ENCODE measurements around the gene PLCD4.

PLCD4 gene

GRCh38 chr2:218664653-218665052, 57.0 kb downstream of the PLCD4 start:
- no peak for DNase-seq (ENCODE audit: low spot score)

DNA sequence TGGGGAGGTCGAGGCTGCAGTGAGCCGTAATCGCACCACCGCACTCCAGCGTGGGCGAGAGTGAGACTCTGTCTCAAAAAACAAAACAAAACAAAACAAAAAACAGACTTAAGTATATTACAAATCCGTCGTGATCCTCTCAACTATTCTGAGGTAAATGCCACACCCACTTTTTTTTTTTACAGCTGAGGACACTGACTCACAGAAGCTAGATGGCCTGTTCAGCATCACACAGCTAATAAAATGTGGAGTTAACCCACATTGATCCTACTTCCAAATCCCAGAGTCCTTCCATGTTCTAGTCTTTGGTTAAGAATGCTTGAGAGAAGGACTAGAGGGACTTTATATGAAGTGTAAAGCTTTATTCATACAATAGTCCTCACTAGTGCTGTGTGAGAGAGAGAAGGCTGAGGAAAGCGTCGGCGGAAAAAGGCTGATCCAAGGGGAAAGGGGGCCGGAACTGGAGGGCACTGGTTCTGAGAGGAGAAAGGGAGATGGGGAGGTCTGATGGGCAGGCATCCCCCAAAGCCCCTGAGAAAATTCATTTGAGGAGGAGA, 63.5 kb downstream of the PLCD4 start:
- no peak for DNase-seq (ENCODE audit: low spot score)

GRCh38 chr2:218671654-218672566, 64.2 kb downstream of the PLCD4 start, which contains the start of the genes RNF25 and STK36:
RNF25 (minus strand) TSS chr2:218672002; CDS start chr2:218671970, 32 bp downstream.
STK36 (plus strand) TSS chr2:218672086; CDS start chr2:218672830, 744 bp downstream.
- DNase-seq (ENCODE audit: low spot score) = peak; percentile 96

DNA sequence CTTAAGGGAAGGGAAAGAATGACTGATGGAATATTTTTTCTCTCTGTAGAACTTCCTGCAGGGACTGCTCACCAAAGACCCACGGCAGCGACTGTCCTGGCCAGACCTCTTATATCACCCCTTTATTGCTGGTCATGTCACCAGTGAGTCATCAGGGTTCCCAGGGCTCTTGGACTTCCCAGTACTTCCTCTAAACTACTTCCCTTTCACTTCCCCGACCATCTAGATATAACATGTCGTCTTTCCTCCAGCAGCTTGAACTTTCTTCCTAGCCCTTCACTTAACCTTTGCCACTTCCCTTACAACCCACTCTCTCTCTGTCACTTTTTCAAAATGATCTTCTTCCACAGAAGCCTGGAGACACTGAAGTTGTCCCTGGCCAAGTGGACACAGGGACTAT, 71.4 kb downstream of the PLCD4 start:
- DNase-seq (ENCODE audit: low spot score) = no peak

DNA sequence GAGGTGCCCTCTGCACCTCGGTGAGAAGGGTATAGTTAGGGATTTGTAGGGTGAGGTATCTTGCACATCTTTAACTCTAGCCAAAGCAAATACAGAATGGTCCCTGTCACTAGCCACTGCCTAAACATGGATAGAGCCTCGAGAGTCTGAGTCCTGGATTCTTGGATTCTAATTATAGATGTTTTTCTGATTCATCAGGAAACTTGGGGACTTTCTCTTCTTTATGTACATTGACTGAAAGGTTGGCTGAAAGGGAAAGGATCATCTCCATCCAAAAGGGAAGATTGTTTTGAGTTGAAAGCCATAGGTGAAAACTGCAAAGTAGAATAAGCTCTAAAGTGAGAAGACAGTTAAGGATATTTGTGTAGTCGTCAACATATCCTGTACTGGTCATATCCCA, 72.4 kb downstream of the PLCD4 start:
- DNase-seq (ENCODE audit: low spot score) = no peak

Data from cerebellar cortex (tissue), 1 donor.